ENCODE results near the gene AATF. TPM values are rescaled to one million over a fixed set of nuclear protein-coding genes. Genes with fewer than 3 reads are reported as not detected.
A peak's percentile ranks its signal among the peaks of the same experiment; 100 is the strongest.

AATF gene
- total RNA-seq, 1 donor from 2014 or later, result 31.3 TPM

DNA sequence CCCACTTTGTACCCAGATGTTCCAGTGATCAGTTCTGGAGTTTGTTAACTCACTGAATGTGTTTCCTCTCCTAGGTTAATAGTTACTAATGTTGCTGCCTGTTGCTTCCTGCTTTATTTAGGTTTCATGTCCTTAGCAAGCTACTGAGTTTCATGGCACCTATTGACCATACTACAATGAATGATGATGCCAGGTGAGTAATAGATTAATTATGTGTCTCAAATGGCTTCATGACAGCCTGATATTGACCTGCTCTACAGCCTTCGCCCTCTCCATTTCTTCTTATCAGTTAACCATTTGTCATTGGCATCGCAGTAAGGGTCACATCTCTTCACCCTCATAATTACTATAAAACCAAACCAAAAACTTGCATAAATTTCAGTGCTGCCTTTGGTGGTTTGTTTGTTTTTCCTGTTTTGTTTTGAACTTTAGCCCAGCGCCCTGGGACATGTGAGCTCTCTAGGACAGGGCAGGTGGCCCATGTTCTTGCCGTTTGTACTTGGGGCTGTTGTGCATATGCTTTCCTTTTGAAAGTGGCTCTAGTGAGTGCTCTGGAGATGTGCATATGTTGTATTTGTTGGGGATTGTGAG is 82.8 kb downstream of the AATF start:
- Mint-ChIP-seq H3K4me1 (no peaks in the 10 kb centered on the region), H3K4me3 (no peak overlapping the region), H3K9me3 (peaks cover 13% of the 10 kb centered on the region), H3K27me3 (ENCODE audit: low read depth) (peaks cover 1% of the 10 kb centered on the region), H3K27ac (no peak overlapping the region), H3K36me3 (peaks cover 37% of the 10 kb centered on the region)
- no peak for DNase-seq (ENCODE audit: low spot score in 2 of 2, unreplicated experiment in 2 of 2)
- TF ChIP-seq, protein P1, sequence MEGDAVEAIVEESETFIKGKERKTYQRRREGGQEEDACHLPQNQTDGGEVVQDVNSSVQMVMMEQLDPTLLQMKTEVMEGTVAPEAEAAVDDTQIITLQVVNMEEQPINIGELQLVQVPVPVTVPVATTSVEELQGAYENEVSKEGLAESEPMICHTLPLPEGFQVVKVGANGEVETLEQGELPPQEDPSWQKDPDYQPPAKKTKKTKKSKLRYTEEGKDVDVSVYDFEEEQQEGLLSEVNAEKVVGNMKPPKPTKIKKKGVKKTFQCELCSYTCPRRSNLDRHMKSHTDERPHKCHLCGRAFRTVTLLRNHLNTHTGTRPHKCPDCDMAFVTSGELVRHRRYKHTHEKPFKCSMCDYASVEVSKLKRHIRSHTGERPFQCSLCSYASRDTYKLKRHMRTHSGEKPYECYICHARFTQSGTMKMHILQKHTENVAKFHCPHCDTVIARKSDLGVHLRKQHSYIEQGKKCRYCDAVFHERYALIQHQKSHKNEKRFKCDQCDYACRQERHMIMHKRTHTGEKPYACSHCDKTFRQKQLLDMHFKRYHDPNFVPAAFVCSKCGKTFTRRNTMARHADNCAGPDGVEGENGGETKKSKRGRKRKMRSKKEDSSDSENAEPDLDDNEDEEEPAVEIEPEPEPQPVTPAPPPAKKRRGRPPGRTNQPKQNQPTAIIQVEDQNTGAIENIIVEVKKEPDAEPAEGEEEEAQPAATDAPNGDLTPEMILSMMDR (IDR thresholded peaks at IDR 0.05; ENCODE audit: unreplicated experiment), result no peak

DNA sequence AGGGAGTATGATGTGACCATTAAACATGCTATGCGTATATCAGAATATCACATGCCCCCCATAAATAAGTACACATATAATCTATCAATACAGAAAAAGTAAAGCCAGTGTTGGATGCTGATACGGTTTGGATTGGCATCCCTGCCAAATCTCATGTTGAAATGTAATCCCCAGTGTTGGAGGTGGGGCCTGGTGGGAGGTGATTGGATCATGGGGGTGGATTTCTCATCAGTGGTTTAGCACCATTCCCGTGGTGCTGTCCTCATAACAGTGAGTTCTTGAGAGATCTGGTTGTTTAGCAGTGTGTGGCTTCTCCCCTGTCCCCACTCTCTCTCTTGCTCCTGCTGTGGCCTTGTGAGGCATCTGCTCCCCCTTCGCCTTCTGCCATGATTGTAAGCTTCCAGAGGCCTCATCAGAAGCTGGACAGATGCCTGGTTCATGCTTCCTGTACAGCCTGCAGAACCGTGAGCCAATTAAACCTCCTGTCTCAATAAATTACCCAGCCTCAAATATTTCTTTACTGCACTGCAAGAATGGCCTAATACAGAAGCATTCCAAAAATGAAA is 88.9 kb downstream of the AATF start:
- H3K4me3 Mint-ChIP-seq, result no peak overlapping the region
- peaks cover 1% of the 10 kb centered on the region for H3K27me3 Mint-ChIP-seq (ENCODE audit: low read depth)
- TF ChIP-seq, protein P1 (IDR thresholded peaks at IDR 0.05; ENCODE audit: unreplicated experiment), result no peak
- peaks cover 14% of the 10 kb centered on the region for H3K9me3 Mint-ChIP-seq
- H3K27ac Mint-ChIP-seq, result no peak overlapping the region
- peaks cover 37% of the 10 kb centered on the region for H3K36me3 Mint-ChIP-seq
- peaks cover 12% of the 10 kb centered on the region for H3K4me1 Mint-ChIP-seq
- no peak for DNase-seq (ENCODE audit: low spot score in 2 of 2, unreplicated experiment in 2 of 2)

DNA sequence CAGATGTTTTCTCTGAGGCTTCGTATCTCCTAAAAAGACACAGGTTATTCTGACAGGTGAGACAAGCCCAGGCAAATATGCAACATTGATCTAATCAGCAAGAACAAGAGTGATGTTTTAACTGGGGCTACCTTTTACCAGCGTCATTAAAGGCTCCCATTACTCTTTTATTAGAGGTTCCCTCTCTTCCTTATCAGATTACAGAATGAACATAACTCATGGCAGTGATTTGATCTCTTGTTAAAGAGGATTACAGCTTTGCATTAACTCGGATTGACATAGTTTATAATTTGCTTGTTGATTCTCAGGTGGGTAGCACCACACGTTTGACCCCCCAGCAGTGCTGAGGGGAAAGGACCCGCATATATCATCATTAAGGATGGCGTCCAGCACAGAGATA is 90.5 kb downstream of the AATF start:
- H3K27me3 Mint-ChIP-seq (ENCODE audit: low read depth), result peaks cover 5% of the 10 kb centered on the region
- peaks cover 12% of the 10 kb centered on the region for H3K9me3 Mint-ChIP-seq
- H3K4me3 Mint-ChIP-seq, result no peak overlapping the region
- TF ChIP-seq, protein P1 (IDR thresholded peaks at IDR 0.05; ENCODE audit: unreplicated experiment), result no peak
- peaks cover 12% of the 10 kb centered on the region for H3K4me1 Mint-ChIP-seq
- H3K36me3 Mint-ChIP-seq, result peaks cover 31% of the 10 kb centered on the region
- peak overlapping the region; percentile 63 for H3K27ac Mint-ChIP-seq
- DNase-seq (ENCODE audit: low spot score in 2 of 2, unreplicated experiment in 2 of 2), result no peak

DNA sequence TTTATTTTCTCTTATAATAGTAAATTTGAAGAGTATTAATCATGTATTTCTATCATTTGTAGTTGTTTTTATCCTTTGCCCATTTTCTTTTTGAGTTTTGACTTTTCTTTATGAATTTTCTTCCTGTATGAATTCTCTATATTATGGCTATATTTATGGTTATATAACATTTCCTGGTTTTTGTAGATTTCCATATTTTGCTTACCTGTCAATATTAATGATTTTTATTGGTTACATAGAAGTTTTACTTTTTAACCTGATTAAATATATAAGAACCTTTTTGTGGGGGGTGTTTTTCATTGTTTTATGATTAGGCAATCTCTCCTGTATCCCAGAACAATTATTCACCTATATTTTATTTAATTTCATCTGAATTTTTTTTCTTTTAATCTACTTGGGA is 93.2 kb downstream of the AATF start:
- Mint-ChIP-seq H3K27ac (no peak overlapping the region), H3K9me3 (peaks cover 9% of the 10 kb centered on the region), H3K36me3 (peaks cover 20% of the 10 kb centered on the region), H3K4me1 (peaks cover 17% of the 10 kb centered on the region), H3K4me3 (no peak overlapping the region), H3K27me3 (ENCODE audit: low read depth) (peaks cover 8% of the 10 kb centered on the region)
- DNase-seq (ENCODE audit: low spot score in 2 of 2, unreplicated experiment in 2 of 2), result no peak
- TF ChIP-seq, protein P1 (IDR thresholded peaks at IDR 0.05; ENCODE audit: unreplicated experiment), result no peak

DNA sequence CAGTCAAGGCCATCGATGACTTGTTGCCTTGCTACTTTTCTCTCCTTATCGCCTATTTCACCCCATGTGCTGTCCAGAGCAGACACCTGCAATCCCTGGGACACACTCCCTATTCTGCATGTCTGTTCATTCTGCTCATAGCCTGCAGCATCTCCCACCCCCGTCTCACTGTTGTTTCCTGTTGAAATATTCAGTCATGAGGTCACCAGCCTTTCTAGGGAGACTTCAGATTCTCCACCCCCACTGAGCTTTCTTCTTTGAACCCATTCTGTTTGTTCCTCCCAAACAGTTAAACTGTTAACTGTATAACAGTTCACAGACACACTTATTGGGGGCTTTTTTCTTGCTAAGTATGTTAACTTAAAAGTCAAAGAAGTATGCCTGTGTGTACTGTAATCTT is 94.4 kb downstream of the AATF start:
- Mint-ChIP-seq H3K4me3 (no peak overlapping the region), H3K36me3 (peaks cover 11% of the 10 kb centered on the region), H3K4me1 (peaks cover 22% of the 10 kb centered on the region), H3K27ac (no peak overlapping the region), H3K27me3 (ENCODE audit: low read depth) (peaks cover 8% of the 10 kb centered on the region), H3K9me3 (no peaks in the 10 kb centered on the region)
- no peak for DNase-seq (ENCODE audit: low spot score in 2 of 2, unreplicated experiment in 2 of 2)
- TF ChIP-seq, protein P1 (IDR thresholded peaks at IDR 0.05; ENCODE audit: unreplicated experiment), result no peak

Data from mesothelial cell of epicardium (in vitro differentiated cells).